GM21786 (cell line): ENCODE results near the gene ACE2.
"Not testable (repeated sequence)": the region's sequence is repeated elsewhere in the genome, so short reads cannot be mapped to it uniquely, and the experiment has no call there.

Source experiments
- ATAC-seq: cut with Tn5 transposase; IDR thresholded peaks from one replicate; pipeline ENCODE4 v1.9.1; 2021; ENCODE audit not compliant: unreplicated experiment

Gene ACE2

GRCh38 chrX:15600745-15601144 lies at the start of gene ACE2:
TSS of gene ACE2 (minus strand) at chrX:15600960. CDS start at chrX:15600911, 49 bp downstream.
- ATAC-seq = no peak

GRCh38 chrX:15647510-15647909 lies 46.8 kb upstream of the ACE2 start:
- not testable (repeated sequence) for ATAC-seq

GRCh38 chrX:15646543-15646942 lies 45.8 kb upstream of the ACE2 start:
- ATAC-seq = no peak

- no peak for ATAC-seq
Observed at GRCh38 chrX:15646031-15646430, 45.3 kb upstream of the ACE2 start.

GRCh38 chrX:15645266-15645665 lies 44.5 kb upstream of the ACE2 start:
- ATAC-seq = no peak

GRCh38 chrX:15644560-15644872 lies 43.8 kb upstream of the ACE2 start:
- ATAC-seq = no peak

- ATAC-seq = no peak
Observed at GRCh38 chrX:15643786-15644559, 43.2 kb upstream of the ACE2 start.

- no peak for ATAC-seq
Observed at GRCh38 chrX:15631637-15632036, 30.9 kb upstream of the ACE2 start.

GRCh38 chrX:15623054-15623453 lies 22.3 kb upstream of the ACE2 start:
- no peak for ATAC-seq

- ATAC-seq = no peak
Observed at GRCh38 chrX:15619053-15619755, 18.4 kb upstream of the ACE2 start.

GRCh38 chrX:15617111-15617510 lies 16.4 kb upstream of the ACE2 start:
- no peak for ATAC-seq

GRCh38 chrX:15616531-15616930 lies 15.8 kb upstream of the ACE2 start:
- no peak for ATAC-seq

GRCh38 chrX:15607067-15607466 lies 6.3 kb upstream of the ACE2 start:
- no peak for ATAC-seq

- no peak for ATAC-seq
Observed at GRCh38 chrX:15606136-15606535, 5.4 kb upstream of the ACE2 start.

- no peak for ATAC-seq
Observed at GRCh38 chrX:15605226-15605625, 4.5 kb upstream of the ACE2 start.

GRCh38 chrX:15602761-15603160 lies 2.0 kb upstream of the ACE2 start:
- no peak for ATAC-seq

- ATAC-seq = no peak
Observed at GRCh38 chrX:15601932-15602331, 1.2 kb upstream of the ACE2 start.

- no peak for ATAC-seq
Observed at GRCh38 chrX:15600049-15600448, 711 bp downstream of the ACE2 start.

GRCh38 chrX:15599461-15599860 lies 1.3 kb downstream of the ACE2 start:
- no peak for ATAC-seq

- no peak for ATAC-seq
Observed at GRCh38 chrX:15598026-15598425, 2.7 kb downstream of the ACE2 start.

- ATAC-seq = no peak
Observed at GRCh38 chrX:15594371-15594770, 6.4 kb downstream of the ACE2 start.
